Measurements from ENCODE around the gene TP53BP1. TPM values are rescaled to one million over a fixed set of nuclear protein-coding genes. Genes with fewer than 3 reads are reported as not detected.

The TP53BP1 gene
- total RNA-seq, 2 donors from 2014 or later = 23.1 to 34.2 TPM

GRCh38 chr15:43527016-43527801 lies 34.3 kb upstream of the TP53BP1 start:
- Histone ChIP-seq H3K9me3 (no peaks in the 10 kb centered on the region), H3K36me3 (peaks cover 32% of the 10 kb centered on the region), H3K4me3 (no peak overlapping the region), H3K27ac (no peak overlapping the region), H3K4me1 (peaks cover 0 to 4% of the 10 kb centered on the region in 2 donors), H3K27me3 (no peaks in the 10 kb centered on the region)
- TF ChIP-seq CTCF (IDR thresholded peaks at IDR 0.05) = no peak
- no peak for DNase-seq (ENCODE audit: low spot score)

- TF ChIP-seq CTCF (IDR thresholded peaks at IDR 0.05) = no peak
- Histone ChIP-seq H3K27ac (no peak overlapping the region), H3K4me1 (peaks cover 0 to 4% of the 10 kb centered on the region in 2 donors), H3K27me3 (no peaks in the 10 kb centered on the region), H3K4me3 (no peak overlapping the region), H3K36me3 (peaks cover 40% of the 10 kb centered on the region), H3K9me3 (no peaks in the 10 kb centered on the region)
- no peak for DNase-seq (ENCODE audit: low spot score)
Observed at GRCh38 chr15:43526261-43526930, 33.4 kb upstream of the TP53BP1 start.

- peaks cover 50% of the 10 kb centered on the region for H3K36me3 ChIP-seq
- TF ChIP-seq CTCF (IDR thresholded peaks at IDR 0.05) = no peak
- DNase-seq (ENCODE audit: low spot score) = no peak
- H3K4me3 ChIP-seq = no peak overlapping the region
- H3K4me1 ChIP-seq = no peaks in the 10 kb centered on the region
- H3K9me3 ChIP-seq = no peaks in the 10 kb centered on the region
- H3K27me3 ChIP-seq = no peaks in the 10 kb centered on the region
- H3K27ac ChIP-seq = no peak overlapping the region
Observed at GRCh38 chr15:43525131-43525530, 32.2 kb upstream of the TP53BP1 start.

- TF ChIP-seq CTCF (IDR thresholded peaks at IDR 0.05) = no peak
- DNase-seq (ENCODE audit: low spot score) = no peak
- Histone ChIP-seq H3K27me3 (no peaks in the 10 kb centered on the region), H3K27ac (no peak overlapping the region), H3K36me3 (peaks cover 50% of the 10 kb centered on the region), H3K4me3 (no peak overlapping the region), H3K4me1 (peaks cover 0 to 1% of the 10 kb centered on the region in 2 donors), H3K9me3 (no peaks in the 10 kb centered on the region)
Observed at GRCh38 chr15:43524254-43524845, 31.4 kb upstream of the TP53BP1 start.

- Histone ChIP-seq H3K36me3 (peaks cover 50% of the 10 kb centered on the region), H3K27ac (no peak overlapping the region), H3K9me3 (no peaks in the 10 kb centered on the region), H3K4me1 (peaks cover 0 to 8% of the 10 kb centered on the region in 2 donors), H3K27me3 (no peaks in the 10 kb centered on the region), H3K4me3 (no peak overlapping the region)
- no peak for TF ChIP-seq CTCF (IDR thresholded peaks at IDR 0.05)
- no peak for DNase-seq (ENCODE audit: low spot score)
Observed at GRCh38 chr15:43523646-43524045, 30.7 kb upstream of the TP53BP1 start.

Measured in right atrium auricular region (tissue), 2 donors.